ENCODE results near the gene SYNCRIP.
A peak's percentile ranks its signal among the peaks of the same experiment; 100 is the strongest.

SYNCRIP gene

GRCh38 chr6:85612690-85613474 lies 29.8 kb downstream of the SYNCRIP start:
- Histone ChIP-seq H3K36me3 (ENCODE audit: insufficient read depth, insufficient read length, low read length) (peaks cover 85% of the 10 kb centered on the region), H3K4me3 (ENCODE audit: insufficient read length, low read depth) (no peak overlapping the region), H3K27me3 (ENCODE audit: insufficient read depth, insufficient read length) (peaks cover 2% of the 10 kb centered on the region), H3K4me1 (ENCODE audit: insufficient read depth, insufficient read length) (no peaks in the 10 kb centered on the region), H3K9me3 (ENCODE audit: insufficient read depth, low read length) (no peaks in the 10 kb centered on the region), H3K9ac (ENCODE audit: insufficient read length, low read depth) (no peak overlapping the region)
- TF ChIP-seq ZNF274 (IDR thresholded peaks at IDR 0.05; ENCODE audit: low read depth, low read length): no peak
- TF ChIP-seq YY1 (IDR thresholded peaks at IDR 0.05; ENCODE audit: insufficient read depth, insufficient read length): no peak
- TF ChIP-seq SUZ12 (IDR thresholded peaks at IDR 0.05; ENCODE audit: extremely low read depth, insufficient read depth, insufficient read length): no peak
- DNase-seq (ENCODE audit: low read depth, low spot score): no peak

- no peak for TF ChIP-seq SUZ12 (IDR thresholded peaks at IDR 0.05; ENCODE audit: extremely low read depth, insufficient read depth, insufficient read length)
- no peak for TF ChIP-seq ZNF274 (IDR thresholded peaks at IDR 0.05; ENCODE audit: low read depth, low read length)
- TF ChIP-seq YY1 (IDR thresholded peaks at IDR 0.05; ENCODE audit: insufficient read depth, insufficient read length): no peak
- H3K27me3 ChIP-seq (ENCODE audit: insufficient read depth, insufficient read length): peaks cover 2% of the 10 kb centered on the region
- no peak for DNase-seq (ENCODE audit: low read depth, low spot score)
- no peaks in the 10 kb centered on the region for H3K9me3 ChIP-seq (ENCODE audit: insufficient read depth, low read length)
- H3K4me1 ChIP-seq (ENCODE audit: insufficient read depth, insufficient read length): no peaks in the 10 kb centered on the region
- H3K9ac ChIP-seq (ENCODE audit: insufficient read length, low read depth): no peak overlapping the region
- H3K36me3 ChIP-seq (ENCODE audit: insufficient read depth, insufficient read length, low read length): peaks cover 69% of the 10 kb centered on the region
- H3K4me3 ChIP-seq (ENCODE audit: insufficient read length, low read depth): no peak overlapping the region
Observed at GRCh38 chr6:85610182-85610895, 32.3 kb downstream of the SYNCRIP start.

- no peak overlapping the region for H3K9ac ChIP-seq (ENCODE audit: insufficient read length, low read depth)
- no peak overlapping the region for H3K4me3 ChIP-seq (ENCODE audit: insufficient read length, low read depth)
- DNase-seq (ENCODE audit: low read depth, low spot score): no peak
- no peaks in the 10 kb centered on the region for H3K4me1 ChIP-seq (ENCODE audit: insufficient read depth, insufficient read length)
- H3K27me3 ChIP-seq (ENCODE audit: insufficient read depth, insufficient read length): no peaks in the 10 kb centered on the region
- no peaks in the 10 kb centered on the region for H3K9me3 ChIP-seq (ENCODE audit: insufficient read depth, low read length)
- H3K36me3 ChIP-seq (ENCODE audit: insufficient read depth, insufficient read length, low read length): no peaks in the 10 kb centered on the region
- no peak for TF ChIP-seq SUZ12 (IDR thresholded peaks at IDR 0.05; ENCODE audit: extremely low read depth, insufficient read depth, insufficient read length)
- no peak for TF ChIP-seq YY1 (IDR thresholded peaks at IDR 0.05; ENCODE audit: insufficient read depth, insufficient read length)
- no peak for TF ChIP-seq ZNF274 (IDR thresholded peaks at IDR 0.05; ENCODE audit: low read depth, low read length)
Observed at GRCh38 chr6:85602100-85602499, 40.6 kb downstream of the SYNCRIP start.

GRCh38 chr6:85600713-85601313 lies 41.9 kb downstream of the SYNCRIP start:
- no peaks in the 10 kb centered on the region for H3K36me3 ChIP-seq (ENCODE audit: insufficient read depth, insufficient read length, low read length)

GRCh38 chr6:85594197-85594930 lies 48.3 kb downstream of the SYNCRIP start:
- no peaks in the 10 kb centered on the region for H3K9me3 ChIP-seq (ENCODE audit: insufficient read depth, low read length)
- TF ChIP-seq ZNF274 (IDR thresholded peaks at IDR 0.05; ENCODE audit: low read depth, low read length): no peak
- no peak for TF ChIP-seq YY1 (IDR thresholded peaks at IDR 0.05; ENCODE audit: insufficient read depth, insufficient read length)
- no peak for TF ChIP-seq SUZ12 (IDR thresholded peaks at IDR 0.05; ENCODE audit: extremely low read depth, insufficient read depth, insufficient read length)
- H3K27me3 ChIP-seq (ENCODE audit: insufficient read depth, insufficient read length): peaks cover 15% of the 10 kb centered on the region
- peak overlapping the region; percentile 88 for H3K4me3 ChIP-seq (ENCODE audit: insufficient read length, low read depth)
- H3K9ac ChIP-seq (ENCODE audit: insufficient read length, low read depth): peak overlapping the region; percentile 95
- no peak for DNase-seq (ENCODE audit: low read depth, low spot score)
- H3K36me3 ChIP-seq (ENCODE audit: insufficient read depth, insufficient read length, low read length): no peaks in the 10 kb centered on the region
- H3K4me1 ChIP-seq (ENCODE audit: insufficient read depth, insufficient read length): no peaks in the 10 kb centered on the region

More at GRCh38 chr6:85600713-85601313, 41.9 kb downstream of the SYNCRIP start:
- Histone ChIP-seq H3K9ac (ENCODE audit: insufficient read length, low read depth) (no peak overlapping the region), H3K9me3 (ENCODE audit: insufficient read depth, low read length) (no peaks in the 10 kb centered on the region), H3K4me3 (ENCODE audit: insufficient read length, low read depth) (no peak overlapping the region), H3K27me3 (ENCODE audit: insufficient read depth, insufficient read length) (peaks cover 2% of the 10 kb centered on the region), H3K4me1 (ENCODE audit: insufficient read depth, insufficient read length) (no peaks in the 10 kb centered on the region)
- no peak for DNase-seq (ENCODE audit: low read depth, low spot score)
- TF ChIP-seq SUZ12 (IDR thresholded peaks at IDR 0.05; ENCODE audit: extremely low read depth, insufficient read depth, insufficient read length) (no peak), YY1 (IDR thresholded peaks at IDR 0.05; ENCODE audit: insufficient read depth, insufficient read length) (no peak), ZNF274 (IDR thresholded peaks at IDR 0.05; ENCODE audit: low read depth, low read length) (no peak)

GRCh38 chr6:85593438-85594196 lies 49.1 kb downstream of the SYNCRIP start, which contains the start of gene SNX14:
Gene SNX14, minus strand, starts transcription at chr6:85593858. Its CDS starts 140 bp downstream, at chr6:85593718.
- H3K4me1 ChIP-seq (ENCODE audit: insufficient read depth, insufficient read length): no peaks in the 10 kb centered on the region
- TF ChIP-seq SUZ12 (IDR thresholded peaks at IDR 0.05; ENCODE audit: extremely low read depth, insufficient read depth, insufficient read length) (no peak), YY1 (IDR thresholded peaks at IDR 0.05; ENCODE audit: insufficient read depth, insufficient read length) (no peak), ZNF274 (IDR thresholded peaks at IDR 0.05; ENCODE audit: low read depth, low read length) (no peak)

More at GRCh38 chr6:85593438-85594196, 49.1 kb downstream of the SYNCRIP start, which contains the start of gene SNX14:
- H3K27me3 ChIP-seq (ENCODE audit: insufficient read depth, insufficient read length): peaks cover 15% of the 10 kb centered on the region
- no peaks in the 10 kb centered on the region for H3K36me3 ChIP-seq (ENCODE audit: insufficient read depth, insufficient read length, low read length)
- H3K9me3 ChIP-seq (ENCODE audit: insufficient read depth, low read length): no peaks in the 10 kb centered on the region
- peak within 1 kb of the TSS; percentile 88 for H3K4me3 ChIP-seq (ENCODE audit: insufficient read length, low read depth)
- peak; percentile 39 for DNase-seq (ENCODE audit: low read depth, low spot score)
- peak within 1 kb of the TSS; percentile 95 for H3K9ac ChIP-seq (ENCODE audit: insufficient read length, low read depth)

All from NT2/D1 (cell line).